ENCODE results near the gene AADACL4. TPM values are rescaled to one million over a fixed set of nuclear protein-coding genes. Genes with fewer than 3 reads are reported as not detected.
A peak's percentile ranks its signal among the peaks of the same experiment; 100 is the strongest.

The AADACL4 gene
- total and polyA plus RNA-seq, 2 donors: 0.05 TPM; not detected in 1

DNA sequence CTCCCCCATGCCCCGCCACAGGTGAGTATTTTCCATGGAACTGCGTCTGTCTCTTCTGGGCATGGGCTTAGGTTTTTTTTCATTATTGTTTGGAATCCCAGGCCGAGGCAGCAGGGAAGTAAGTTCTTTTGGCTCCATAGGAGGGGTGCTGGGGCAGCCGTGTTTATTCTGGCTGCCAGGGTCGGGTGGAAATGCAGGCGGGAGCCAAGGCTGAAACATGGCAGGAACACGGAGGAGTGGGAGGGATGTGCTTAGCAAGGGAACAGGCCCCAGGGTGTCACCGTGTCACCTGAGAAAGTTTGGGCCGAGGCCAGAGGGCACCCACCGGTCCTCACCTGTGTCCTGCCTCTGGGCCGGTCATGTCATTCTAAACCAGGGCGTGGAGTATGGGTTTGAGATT lies 21.4 kb upstream of the AADACL4 start:
- Histone ChIP-seq H3K36me3 (ENCODE audit: control insufficient read depth in 2 of 2, insufficient read depth in 2 of 2, low read length in 1 of 2) (no peaks in the 10 kb centered on the region), H3K27ac (ENCODE audit: low read depth in 1 of 2, low read length in 1 of 2) (no peak overlapping the region), H3K27me3 (ENCODE audit: control insufficient read depth in 2 of 2, insufficient read depth in 1 of 2, low read length in 1 of 2) (peaks cover 0 to 22% of the 10 kb centered on the region in 2 donors), H3K9me3 (ENCODE audit: control insufficient read depth in 2 of 2, insufficient read depth in 1 of 2, low read length in 1 of 2) (no peaks in the 10 kb centered on the region), H3K4me3 (ENCODE audit: low read length in 2 of 2) (no peak overlapping the region), H3K4me1 (ENCODE audit: control insufficient read depth in 2 of 2, insufficient read depth in 2 of 2, low read length in 2 of 2) (peaks cover 17 to 30% of the 10 kb centered on the region in 2 donors)
- WGBS: 92% methylated on average over 12 of the region's 12 CpGs
- no peak for DNase-seq (ENCODE audit: low read depth in 6 of 9, low spot score in 9 of 9)

DNA sequence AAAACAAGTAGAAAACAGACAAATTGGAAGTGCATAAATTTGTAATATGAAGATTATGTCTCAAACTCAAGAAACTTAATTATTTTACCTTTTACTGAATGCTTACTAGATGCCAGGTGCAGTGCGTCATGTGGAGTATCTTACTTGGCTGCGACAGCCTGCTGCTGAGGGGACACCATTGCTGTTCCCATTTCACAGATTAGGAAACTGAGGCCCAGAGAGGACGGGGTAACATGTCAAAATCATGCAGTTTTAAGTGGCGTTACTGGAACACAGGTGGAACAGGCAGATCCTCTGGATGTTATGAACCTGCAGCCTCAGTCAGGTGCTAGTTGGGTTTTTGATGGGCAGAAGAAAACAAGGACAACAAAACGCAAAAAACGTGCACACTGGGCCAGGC lies 18.6 kb upstream of the AADACL4 start:
- no peaks in the 10 kb centered on the region for H3K9me3 ChIP-seq (ENCODE audit: control insufficient read depth in 2 of 2, insufficient read depth in 1 of 2, low read length in 1 of 2)
- H3K4me3 ChIP-seq (ENCODE audit: low read length in 2 of 2): no peak overlapping the region
- peaks cover 3 to 7% of the 10 kb centered on the region in 2 donors for H3K4me1 ChIP-seq (ENCODE audit: control insufficient read depth in 2 of 2, insufficient read depth in 2 of 2, low read length in 2 of 2)
- no peak overlapping the region for H3K27ac ChIP-seq (ENCODE audit: low read depth in 1 of 2, low read length in 1 of 2)
- no peaks in the 10 kb centered on the region for H3K36me3 ChIP-seq (ENCODE audit: control insufficient read depth in 2 of 2, insufficient read depth in 2 of 2, low read length in 1 of 2)
- WGBS: 97% methylated on average over 6 of the region's 6 CpGs
- DNase-seq (ENCODE audit: low read depth in 6 of 9, low spot score in 9 of 9): no peak
- no peaks in the 10 kb centered on the region for H3K27me3 ChIP-seq (ENCODE audit: control insufficient read depth in 2 of 2, insufficient read depth in 1 of 2, low read length in 1 of 2)

DNA sequence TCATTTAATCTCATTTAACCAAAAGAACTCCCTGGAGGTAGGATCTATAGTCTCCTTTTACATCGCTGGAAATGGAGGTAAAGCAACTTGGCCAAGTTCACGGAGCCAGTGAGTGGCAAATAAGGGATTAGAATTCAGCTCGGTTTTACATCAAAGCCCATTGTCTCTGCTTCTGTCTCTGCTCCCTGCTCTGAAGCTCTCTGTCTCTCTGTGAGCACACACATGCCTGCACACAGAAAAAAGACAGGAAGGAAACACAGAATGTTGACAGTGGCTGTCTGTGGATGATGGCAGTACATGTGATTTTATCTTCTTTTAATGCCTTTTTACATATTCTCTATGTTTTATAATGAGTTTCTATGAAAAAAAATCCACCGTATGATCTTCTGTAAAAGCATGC lies 17.0 kb upstream of the AADACL4 start:
- no peaks in the 10 kb centered on the region for H3K9me3 ChIP-seq (ENCODE audit: control insufficient read depth in 2 of 2, insufficient read depth in 1 of 2, low read length in 1 of 2)
- H3K27me3 ChIP-seq (ENCODE audit: control insufficient read depth in 2 of 2, insufficient read depth in 1 of 2, low read length in 1 of 2): no peaks in the 10 kb centered on the region
- WGBS: 77% methylated on average over 4 of the region's 4 CpGs
- H3K4me3 ChIP-seq (ENCODE audit: low read length in 2 of 2): no peak overlapping the region
- no peak overlapping the region for H3K27ac ChIP-seq (ENCODE audit: low read depth in 1 of 2, low read length in 1 of 2)
- no peaks in the 10 kb centered on the region for H3K4me1 ChIP-seq (ENCODE audit: control insufficient read depth in 2 of 2, insufficient read depth in 2 of 2, low read length in 2 of 2)
- H3K36me3 ChIP-seq (ENCODE audit: control insufficient read depth in 2 of 2, insufficient read depth in 2 of 2, low read length in 1 of 2): no peaks in the 10 kb centered on the region
- DNase-seq (ENCODE audit: low read depth in 6 of 9, low spot score in 9 of 9): peak in 1 of 9 donors; percentile 34

DNA sequence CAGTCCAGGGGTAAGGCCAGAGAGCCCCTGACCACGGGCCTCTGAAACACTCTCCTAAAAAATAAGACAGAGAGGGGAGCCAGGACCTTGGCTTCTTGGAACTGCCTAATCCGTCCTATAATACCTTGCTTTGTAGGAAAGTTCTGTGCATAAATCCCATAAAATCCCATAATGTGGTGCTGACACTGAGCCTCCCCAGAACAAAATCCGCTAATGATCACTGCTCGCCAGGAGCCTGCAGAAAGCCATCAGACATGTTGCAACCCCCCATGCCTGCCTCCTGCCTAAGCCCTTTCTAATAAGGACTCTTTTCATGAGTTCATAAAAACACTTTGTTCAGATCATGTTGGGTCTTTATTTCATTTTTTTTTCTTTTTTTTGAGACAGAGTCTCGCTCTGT lies 16.6 kb upstream of the AADACL4 start:
- WGBS: 93% methylated on average over 5 of the region's 5 CpGs
- no peaks in the 10 kb centered on the region for H3K4me1 ChIP-seq (ENCODE audit: control insufficient read depth in 2 of 2, insufficient read depth in 2 of 2, low read length in 2 of 2)
- no peaks in the 10 kb centered on the region for H3K9me3 ChIP-seq (ENCODE audit: control insufficient read depth in 2 of 2, insufficient read depth in 1 of 2, low read length in 1 of 2)
- no peak overlapping the region for H3K27ac ChIP-seq (ENCODE audit: low read depth in 1 of 2, low read length in 1 of 2)
- H3K36me3 ChIP-seq (ENCODE audit: control insufficient read depth in 2 of 2, insufficient read depth in 2 of 2, low read length in 1 of 2): no peaks in the 10 kb centered on the region
- no peak for DNase-seq (ENCODE audit: low read depth in 6 of 9, low spot score in 9 of 9)
- H3K4me3 ChIP-seq (ENCODE audit: low read length in 2 of 2): no peak overlapping the region
- H3K27me3 ChIP-seq (ENCODE audit: control insufficient read depth in 2 of 2, insufficient read depth in 1 of 2, low read length in 1 of 2): no peaks in the 10 kb centered on the region

DNA sequence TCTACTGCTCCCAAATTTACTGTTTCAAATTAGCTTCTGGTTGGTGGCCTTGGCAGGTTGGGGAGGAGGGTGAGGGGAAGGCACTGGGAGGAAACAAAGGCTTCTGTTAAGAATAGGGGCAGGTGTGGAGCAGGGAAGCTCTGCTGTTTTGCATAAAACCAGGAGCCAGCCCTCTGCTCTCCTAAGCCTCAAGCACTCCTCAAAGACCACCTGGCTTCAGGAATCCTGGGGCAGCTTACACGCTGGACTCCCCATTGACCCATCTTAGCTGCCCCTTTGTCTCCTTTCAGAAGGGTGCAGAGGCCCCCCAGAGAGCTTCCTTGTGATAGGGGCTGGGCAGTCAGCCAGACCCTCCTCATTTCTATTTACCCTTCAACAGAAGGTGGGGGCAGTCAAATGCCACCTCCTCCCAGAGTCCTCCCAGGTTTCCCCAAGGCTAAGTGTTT lies 14.4 kb upstream of the AADACL4 start:
- Histone ChIP-seq H3K4me1 (ENCODE audit: control insufficient read depth in 2 of 2, insufficient read depth in 2 of 2, low read length in 2 of 2) (peaks cover 0 to 3% of the 10 kb centered on the region in 2 donors), H3K27me3 (ENCODE audit: control insufficient read depth in 2 of 2, insufficient read depth in 1 of 2, low read length in 1 of 2) (no peaks in the 10 kb centered on the region), H3K36me3 (ENCODE audit: control insufficient read depth in 2 of 2, insufficient read depth in 2 of 2, low read length in 1 of 2) (no peaks in the 10 kb centered on the region), H3K4me3 (ENCODE audit: low read length in 2 of 2) (no peak overlapping the region), H3K27ac (ENCODE audit: low read depth in 1 of 2, low read length in 1 of 2) (no peak overlapping the region), H3K9me3 (ENCODE audit: control insufficient read depth in 2 of 2, insufficient read depth in 1 of 2, low read length in 1 of 2) (no peaks in the 10 kb centered on the region)
- WGBS: 100% methylated on average over 1 of the region's 1 CpG
- DNase-seq (ENCODE audit: low read depth in 6 of 9, low spot score in 9 of 9): no peak

DNA sequence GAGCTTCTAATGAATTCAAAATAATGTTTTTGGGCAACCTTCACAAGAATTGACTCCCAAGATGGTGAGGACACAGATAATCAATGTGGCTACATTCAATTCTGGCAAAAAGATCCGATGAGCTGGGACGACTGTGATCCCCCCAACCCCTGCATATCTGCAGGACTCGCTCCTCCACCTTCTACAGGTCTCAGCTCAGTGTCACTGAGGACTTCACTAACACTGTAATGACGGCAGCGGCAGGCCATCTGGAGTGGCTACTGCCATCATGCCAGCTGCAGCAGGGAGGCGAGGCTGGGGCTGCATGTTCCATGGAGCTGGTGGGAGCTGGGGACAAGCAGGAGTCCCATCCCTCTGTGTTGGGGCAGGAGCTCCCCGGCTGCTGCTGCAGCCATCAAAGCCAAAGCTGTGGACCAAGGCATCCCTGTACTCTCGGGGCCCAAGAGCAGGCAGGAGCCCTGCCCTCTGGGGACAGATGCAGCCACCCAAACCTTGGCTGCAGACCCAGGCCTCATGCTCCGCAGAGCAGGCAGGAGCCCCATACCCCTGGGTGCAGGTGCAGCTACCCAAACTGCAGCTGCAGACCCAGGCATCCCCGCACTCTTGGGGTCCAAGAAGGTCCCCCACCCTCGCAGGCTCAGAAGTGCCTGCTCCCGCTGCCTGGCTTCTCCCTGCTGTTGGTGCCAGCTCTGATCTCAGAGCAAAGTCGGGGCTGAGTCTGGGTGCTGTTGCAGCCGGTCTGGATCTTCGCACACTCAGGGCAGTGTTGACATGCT lies 13.7 kb upstream of the AADACL4 start:
- H3K4me3 ChIP-seq (ENCODE audit: low read length in 2 of 2): no peak overlapping the region
- H3K27ac ChIP-seq (ENCODE audit: low read depth in 1 of 2, low read length in 1 of 2): no peak overlapping the region
- 94% methylated on average over 15 of the region's 15 CpGs for WGBS
- peaks cover 0 to 3% of the 10 kb centered on the region in 2 donors for H3K9me3 ChIP-seq (ENCODE audit: control insufficient read depth in 2 of 2, insufficient read depth in 1 of 2, low read length in 1 of 2)
- no peak for DNase-seq (ENCODE audit: low read depth in 6 of 9, low spot score in 9 of 9)
- peaks cover 0 to 3% of the 10 kb centered on the region in 2 donors for H3K4me1 ChIP-seq (ENCODE audit: control insufficient read depth in 2 of 2, insufficient read depth in 2 of 2, low read length in 2 of 2)
- H3K27me3 ChIP-seq (ENCODE audit: control insufficient read depth in 2 of 2, insufficient read depth in 1 of 2, low read length in 1 of 2): no peaks in the 10 kb centered on the region
- no peaks in the 10 kb centered on the region for H3K36me3 ChIP-seq (ENCODE audit: control insufficient read depth in 2 of 2, insufficient read depth in 2 of 2, low read length in 1 of 2)

DNA sequence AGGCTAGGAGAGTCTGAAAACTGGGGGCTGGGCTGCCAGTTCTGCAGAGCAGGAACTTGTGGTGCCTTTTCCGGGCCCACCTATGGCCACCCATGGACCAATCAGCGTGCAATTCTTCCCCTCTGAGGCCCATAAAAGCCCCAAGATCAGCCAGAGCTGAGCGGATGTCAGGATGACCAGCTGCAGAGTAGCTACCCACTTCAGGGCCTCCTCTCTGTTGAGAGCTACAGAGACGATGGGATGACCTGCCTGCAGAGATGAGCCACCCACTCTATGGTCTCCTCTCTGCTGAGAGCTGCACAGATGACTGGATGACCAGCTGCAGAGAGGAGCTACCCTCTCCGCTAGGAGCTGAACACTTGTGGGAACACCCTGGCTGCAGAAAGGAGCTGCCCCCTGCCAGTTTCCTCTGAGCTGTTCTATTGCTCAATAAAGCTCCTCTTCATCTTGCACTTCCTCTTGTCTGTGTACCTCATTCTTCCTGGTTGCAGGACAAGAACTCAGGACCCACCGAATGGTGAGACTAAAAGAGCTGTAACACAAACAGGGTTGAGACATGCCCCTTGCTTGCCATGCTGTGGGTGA lies 12.8 kb upstream of the AADACL4 start:
- H3K4me1 ChIP-seq (ENCODE audit: control insufficient read depth in 2 of 2, insufficient read depth in 2 of 2, low read length in 2 of 2): peaks cover 0 to 3% of the 10 kb centered on the region in 2 donors
- no peak overlapping the region for H3K27ac ChIP-seq (ENCODE audit: low read depth in 1 of 2, low read length in 1 of 2)
- no peaks in the 10 kb centered on the region for H3K36me3 ChIP-seq (ENCODE audit: control insufficient read depth in 2 of 2, insufficient read depth in 2 of 2, low read length in 1 of 2)
- no peak overlapping the region for H3K4me3 ChIP-seq (ENCODE audit: low read length in 2 of 2)
- H3K27me3 ChIP-seq (ENCODE audit: control insufficient read depth in 2 of 2, insufficient read depth in 1 of 2, low read length in 1 of 2): no peaks in the 10 kb centered on the region
- DNase-seq (ENCODE audit: low read depth in 6 of 9, low spot score in 9 of 9): no peak
- H3K9me3 ChIP-seq (ENCODE audit: control insufficient read depth in 2 of 2, insufficient read depth in 1 of 2, low read length in 1 of 2): peaks cover 0 to 3% of the 10 kb centered on the region in 2 donors
- 81% methylated on average over 6 of the region's 6 CpGs for WGBS

DNA sequence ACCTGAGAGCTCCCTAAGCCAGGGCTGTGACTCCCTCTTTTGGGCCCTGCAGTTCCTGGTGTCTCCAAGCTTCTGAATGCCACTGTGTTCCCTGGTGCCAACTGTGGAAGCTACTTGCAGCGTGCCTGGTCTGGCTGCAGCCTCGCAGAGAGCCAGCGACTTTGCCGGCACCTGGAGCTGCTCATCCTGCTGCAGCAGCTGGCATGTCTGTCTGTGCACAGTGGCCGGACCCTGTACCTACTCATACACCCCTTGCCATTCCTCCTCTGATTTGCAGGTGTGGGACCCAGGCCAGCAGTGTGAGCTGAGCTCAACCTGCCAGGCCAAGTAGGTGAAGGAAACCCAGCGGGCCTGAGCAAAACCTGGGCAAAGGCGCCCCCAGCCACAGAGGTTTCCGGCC lies 12.3 kb upstream of the AADACL4 start:
- Histone ChIP-seq H3K27ac (ENCODE audit: low read depth in 1 of 2, low read length in 1 of 2) (no peak overlapping the region), H3K27me3 (ENCODE audit: control insufficient read depth in 2 of 2, insufficient read depth in 1 of 2, low read length in 1 of 2) (no peaks in the 10 kb centered on the region), H3K36me3 (ENCODE audit: control insufficient read depth in 2 of 2, insufficient read depth in 2 of 2, low read length in 1 of 2) (no peaks in the 10 kb centered on the region), H3K9me3 (ENCODE audit: control insufficient read depth in 2 of 2, insufficient read depth in 1 of 2, low read length in 1 of 2) (peaks cover 0 to 3% of the 10 kb centered on the region in 2 donors), H3K4me1 (ENCODE audit: control insufficient read depth in 2 of 2, insufficient read depth in 2 of 2, low read length in 2 of 2) (peaks cover 0 to 3% of the 10 kb centered on the region in 2 donors), H3K4me3 (ENCODE audit: low read length in 2 of 2) (no peak overlapping the region)
- DNase-seq (ENCODE audit: low read depth in 6 of 9, low spot score in 9 of 9): no peak
- 95% methylated on average over 8 of the region's 8 CpGs for WGBS

DNA sequence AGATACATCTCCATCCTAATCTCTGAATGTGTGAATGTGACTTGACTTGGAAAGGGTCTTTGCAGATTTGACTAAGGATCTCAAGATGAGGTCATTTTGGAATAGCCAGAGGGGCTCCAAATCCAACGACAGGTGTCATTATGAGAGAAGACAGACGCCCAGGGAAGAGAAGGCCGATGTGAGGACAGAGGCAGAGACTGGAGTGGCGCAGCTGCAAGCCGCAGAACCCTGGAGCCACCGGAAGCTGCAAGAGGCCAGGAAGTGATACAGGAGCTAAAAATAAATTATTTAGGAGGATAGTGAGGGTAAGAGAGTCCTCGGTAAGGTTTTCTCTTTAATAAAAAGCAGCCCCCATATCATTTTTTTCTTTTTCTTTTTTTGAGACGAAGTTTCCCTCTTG lies 9.7 kb upstream of the AADACL4 start:
- no peaks in the 10 kb centered on the region for H3K36me3 ChIP-seq (ENCODE audit: control insufficient read depth in 2 of 2, insufficient read depth in 2 of 2, low read length in 1 of 2)
- H3K4me3 ChIP-seq (ENCODE audit: low read length in 2 of 2): no peak overlapping the region
- DNase-seq (ENCODE audit: low read depth in 6 of 9, low spot score in 9 of 9): no peak
- H3K9me3 ChIP-seq (ENCODE audit: control insufficient read depth in 2 of 2, insufficient read depth in 1 of 2, low read length in 1 of 2): peaks cover 0 to 6% of the 10 kb centered on the region in 2 donors
- 56% methylated on average over 8 of the region's 8 CpGs for WGBS
- no peak overlapping the region for H3K27ac ChIP-seq (ENCODE audit: low read depth in 1 of 2, low read length in 1 of 2)
- H3K4me1 ChIP-seq (ENCODE audit: control insufficient read depth in 2 of 2, insufficient read depth in 2 of 2, low read length in 2 of 2): peaks cover 0 to 3% of the 10 kb centered on the region in 2 donors
- no peaks in the 10 kb centered on the region for H3K27me3 ChIP-seq (ENCODE audit: control insufficient read depth in 2 of 2, insufficient read depth in 1 of 2, low read length in 1 of 2)

Data from thymus (tissue), 11 donors.